ENCODE data around the gene FRAS1. TPM values are rescaled to one million over a fixed set of nuclear protein-coding genes. Genes with fewer than 3 reads are reported as not detected.

FRAS1 gene
- total RNA-seq, 1 donor from 2014 or later = 24.6 TPM

- H3K9me3 Mint-ChIP-seq (ENCODE audit: unreplicated experiment) = peaks cover 4% of the 10 kb centered on the region
- H3K27ac Mint-ChIP-seq (ENCODE audit: unreplicated experiment) = no peak overlapping the region
- no peak for TF ChIP-seq CTCF (IDR thresholded peaks at IDR 0.05; ENCODE audit: insufficient read depth, low read depth, low read length)
- no peak for TF ChIP-seq EZH2 (IDR thresholded peaks at IDR 0.05; ENCODE audit: insufficient read depth, low read length)
- Histone ChIP-seq H3K9ac (ENCODE audit: low read length) (no peak overlapping the region), H3K27ac (ENCODE audit: low read depth, low read length) (no peak overlapping the region), H3K9me3 (ENCODE audit: insufficient read depth, low read depth, low read length) (no peaks in the 10 kb centered on the region), H3K4me2 (ENCODE audit: low read length) (no peak overlapping the region), H3K4me1 (ENCODE audit: insufficient read depth, low read length) (no peaks in the 10 kb centered on the region), H3K79me2 (ENCODE audit: insufficient read depth, low read length) (no peaks in the 10 kb centered on the region), H3K36me3 (ENCODE audit: insufficient read depth, low read length) (no peaks in the 10 kb centered on the region), H3K4me3 (ENCODE audit: insufficient read depth, low read depth, low read length) (no peak overlapping the region), H3K27me3 (ENCODE audit: insufficient read depth, low read length) (no peaks in the 10 kb centered on the region), H2AFZ (ENCODE audit: low read depth, low read length) (no peak overlapping the region), H4K20me1 (ENCODE audit: insufficient read depth, low read length) (no peaks in the 10 kb centered on the region)
- H3K27me3 Mint-ChIP-seq (ENCODE audit: low read depth, unreplicated experiment) = no peaks in the 10 kb centered on the region
- DNase-seq (ENCODE audit: low read depth) (peak; percentile 57), FAIRE-seq (peak; percentile 52)
- H3K36me3 Mint-ChIP-seq (ENCODE audit: low read depth, unreplicated experiment) = no peaks in the 10 kb centered on the region
- H3K4me3 Mint-ChIP-seq (ENCODE audit: unreplicated experiment) = no peak overlapping the region
- peaks cover 12% of the 10 kb centered on the region for H3K4me1 Mint-ChIP-seq (ENCODE audit: low read depth, unreplicated experiment)
Observed at GRCh38 chr4:78131403-78131802, 74.3 kb downstream of the FRAS1 start.

DNA sequence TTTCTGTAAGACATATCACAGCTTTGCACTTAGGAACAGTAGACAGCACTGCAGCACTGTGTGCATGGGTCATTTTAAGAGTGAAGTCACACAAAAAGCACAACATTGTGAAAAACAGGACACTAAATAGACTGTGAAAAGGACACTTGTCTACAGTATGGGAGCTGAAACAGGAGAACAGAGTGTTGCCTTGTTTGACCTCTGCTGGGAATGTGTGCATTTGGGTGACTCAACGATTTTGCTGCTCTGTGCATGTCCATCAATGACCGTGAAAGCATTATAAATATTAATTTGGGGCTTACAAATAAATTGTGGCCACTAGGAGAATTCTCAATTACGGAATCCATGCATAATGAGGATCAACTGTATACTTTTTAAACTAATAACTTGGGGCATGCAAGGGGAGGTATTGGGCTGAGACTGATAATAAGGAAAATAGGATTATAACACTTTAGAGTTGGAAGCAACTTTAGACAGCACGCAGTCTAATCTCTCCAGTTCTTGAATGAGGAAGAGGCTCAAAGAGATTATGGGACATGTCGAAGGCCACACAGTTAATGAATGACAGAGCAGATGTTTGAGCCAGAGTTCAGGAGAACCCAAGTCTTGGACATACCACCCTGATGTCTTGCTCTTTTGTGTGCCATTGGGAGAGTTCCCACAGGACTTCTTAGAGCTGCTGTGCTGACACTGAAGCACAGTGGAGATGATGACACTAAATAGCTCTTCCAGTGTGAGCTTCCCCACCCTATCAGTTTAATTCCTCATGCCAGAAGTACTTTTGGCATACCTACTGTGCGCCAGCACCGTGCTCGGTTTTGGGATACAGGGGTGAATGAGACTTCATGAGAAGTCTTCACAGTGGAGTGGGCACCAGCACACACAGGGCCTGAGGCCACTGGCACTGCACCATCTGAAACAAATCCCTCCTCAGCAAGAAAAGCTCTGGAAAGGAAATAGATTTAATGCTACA is 79.3 kb downstream of the FRAS1 start:
- Histone ChIP-seq H3K4me3 (ENCODE audit: insufficient read depth, low read depth, low read length) (no peak overlapping the region), H3K36me3 (ENCODE audit: insufficient read depth, low read length) (no peaks in the 10 kb centered on the region), H3K4me2 (ENCODE audit: low read length) (no peak overlapping the region), H3K79me2 (ENCODE audit: insufficient read depth, low read length) (no peaks in the 10 kb centered on the region), H3K27ac (ENCODE audit: low read depth, low read length) (no peak overlapping the region), H4K20me1 (ENCODE audit: insufficient read depth, low read length) (no peaks in the 10 kb centered on the region), H2AFZ (ENCODE audit: low read depth, low read length) (no peak overlapping the region), H3K4me1 (ENCODE audit: insufficient read depth, low read length) (no peaks in the 10 kb centered on the region), H3K9me3 (ENCODE audit: insufficient read depth, low read depth, low read length) (no peaks in the 10 kb centered on the region), H3K27me3 (ENCODE audit: insufficient read depth, low read length) (no peaks in the 10 kb centered on the region), H3K9ac (ENCODE audit: low read length) (no peak overlapping the region)
- no peak for DNase-seq (ENCODE audit: low read depth)
- Mint-ChIP-seq H3K9me3 (ENCODE audit: unreplicated experiment) (peaks cover 2% of the 10 kb centered on the region), H3K27ac (ENCODE audit: unreplicated experiment) (no peak overlapping the region), H3K4me3 (ENCODE audit: unreplicated experiment) (no peak overlapping the region), H3K4me1 (ENCODE audit: low read depth, unreplicated experiment) (peaks cover 11% of the 10 kb centered on the region), H3K36me3 (ENCODE audit: low read depth, unreplicated experiment) (no peaks in the 10 kb centered on the region), H3K27me3 (ENCODE audit: low read depth, unreplicated experiment) (no peaks in the 10 kb centered on the region)
- TF ChIP-seq EZH2 (IDR thresholded peaks at IDR 0.05; ENCODE audit: insufficient read depth, low read length) (no peak), CTCF (IDR thresholded peaks at IDR 0.05; ENCODE audit: insufficient read depth, low read depth, low read length) (no peak)
- FAIRE-seq = no peak

DNA sequence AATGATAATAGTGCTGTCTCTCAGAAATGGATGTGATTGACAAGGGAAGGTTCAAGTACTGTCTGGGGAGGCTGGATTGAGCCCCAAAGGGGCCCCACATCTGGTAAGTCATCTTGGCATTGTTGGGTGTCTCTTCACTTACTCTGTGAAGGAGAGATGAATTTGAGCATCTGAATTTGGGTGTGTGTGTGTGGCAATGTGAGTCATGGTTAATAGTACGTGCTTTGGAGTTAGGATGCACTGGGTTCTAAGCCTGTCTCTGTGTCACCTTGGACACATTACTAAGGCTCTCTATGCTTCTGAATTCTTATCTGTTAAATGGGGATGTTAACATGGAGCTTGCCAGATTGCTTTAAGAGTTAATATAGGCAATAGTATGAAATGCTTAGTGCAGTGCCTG is 80.4 kb downstream of the FRAS1 start:
- H3K27me3 ChIP-seq (ENCODE audit: insufficient read depth, low read length) = no peaks in the 10 kb centered on the region
- no peaks in the 10 kb centered on the region for H4K20me1 ChIP-seq (ENCODE audit: insufficient read depth, low read length)
- H3K4me2 ChIP-seq (ENCODE audit: low read length) = no peak overlapping the region
- Mint-ChIP-seq H3K27me3 (ENCODE audit: low read depth, unreplicated experiment) (no peaks in the 10 kb centered on the region), H3K4me1 (ENCODE audit: low read depth, unreplicated experiment) (peaks cover 7% of the 10 kb centered on the region), H3K9me3 (ENCODE audit: unreplicated experiment) (peaks cover 5% of the 10 kb centered on the region), H3K4me3 (ENCODE audit: unreplicated experiment) (no peak overlapping the region), H3K27ac (ENCODE audit: unreplicated experiment) (no peak overlapping the region), H3K36me3 (ENCODE audit: low read depth, unreplicated experiment) (no peaks in the 10 kb centered on the region)
- H3K36me3 ChIP-seq (ENCODE audit: insufficient read depth, low read length) = no peaks in the 10 kb centered on the region
- FAIRE-seq = no peak
- no peaks in the 10 kb centered on the region for H3K9me3 ChIP-seq (ENCODE audit: insufficient read depth, low read depth, low read length)
- no peak for TF ChIP-seq CTCF (IDR thresholded peaks at IDR 0.05; ENCODE audit: insufficient read depth, low read depth, low read length)
- TF ChIP-seq EZH2 (IDR thresholded peaks at IDR 0.05; ENCODE audit: insufficient read depth, low read length) = no peak
- no peak overlapping the region for H3K9ac ChIP-seq (ENCODE audit: low read length)
- H3K4me3 ChIP-seq (ENCODE audit: insufficient read depth, low read depth, low read length) = no peak overlapping the region
- H3K4me1 ChIP-seq (ENCODE audit: insufficient read depth, low read length) = no peaks in the 10 kb centered on the region
- no peak overlapping the region for H3K27ac ChIP-seq (ENCODE audit: low read depth, low read length)
- H3K79me2 ChIP-seq (ENCODE audit: insufficient read depth, low read length) = no peaks in the 10 kb centered on the region
- no peak overlapping the region for H2AFZ ChIP-seq (ENCODE audit: low read depth, low read length)
- DNase-seq (ENCODE audit: low read depth) = no peak
